DOHH2 (cell line): ENCODE data around the gene ASB1.

Experiments used
- CTCF ChIP-seq: fragments of 200-600 bp; sonication (generic); IDR thresholded peaks from one replicate; pipeline ENCODE4 v1.5.1; 2014; ENCODE audit warnings: antibody characterized with exemption, mild to moderate bottlenecking, low read depth, low read length; ENCODE audit not compliant: poor library complexity, severe bottlenecking
- EZH2phosphoT487 ChIP-seq: fragments of 200-600 bp; sonication (generic); IDR thresholded peaks from 2 replicates; pipeline ENCODE4 v1.6.1; 2017; ENCODE audit warnings: borderline replicate concordance, mild to moderate bottlenecking, antibody characterized with exemption, low read length, moderate library complexity, mixed read lengths

- TF ChIP-seq CTCF (no peak), EZH2phosphoT487 (no peak)
These were observed 70.9 kb downstream of the ASB1 start for GRCh38 chr2:238497610-238498005.
